HepG2 (cell line): ENCODE results near the gene OBI1. TPM values are rescaled to one million over a fixed set of nuclear protein-coding genes. Genes with fewer than 3 reads are reported as not detected.

Source experiments
- CEBPZ ChIP-seq: IDR thresholded peaks from 2 replicates; pipeline ENCODE4 v1.6.1; 2012; ENCODE audit warnings: low read length, improper control_type of control experiment
- GLMP ChIP-seq: sonication (generic); formaldehyde crosslinking; IDR thresholded peaks from 2 replicates; pipeline ENCODE4 v1.9.0; 2021; ENCODE audit warnings: missing genetic modification reagents, mild to moderate bottlenecking, borderline replicate concordance
- HOXA9 ChIP-seq: sonication (generic); formaldehyde crosslinking; IDR thresholded peaks from 2 replicates; pipeline ENCODE4 v1.8.1; 2022; ENCODE audit warnings: missing genetic modification reagents, mild to moderate bottlenecking, moderate library complexity, borderline replicate concordance
- TAF15 ChIP-seq: fragments of 200-400 bp; formaldehyde crosslinking; IDR thresholded peaks from one replicate; pipeline ENCODE4 v1.6.1; 2018; ENCODE audit warnings: mild to moderate bottlenecking, low read depth, low read length; ENCODE audit not compliant: poor library complexity, severe bottlenecking
- TEAD2 ChIP-seq: sonication (generic); formaldehyde crosslinking; IDR thresholded peaks from 2 replicates; pipeline ENCODE4 v1.9.0; 2021; ENCODE audit warnings: missing genetic modification reagents
- TIGD3 ChIP-seq: sonication (generic); formaldehyde crosslinking; IDR thresholded peaks from 2 replicates; pipeline ENCODE4 v1.5.1; 2020; ENCODE audit warnings: mild to moderate bottlenecking, missing genetic modification reagents, borderline replicate concordance
- ZBED4 ChIP-seq: sonication (generic); formaldehyde crosslinking; IDR thresholded peaks from 2 replicates; pipeline ENCODE4 v1.4.0; 2020; ENCODE audit warnings: missing genetic modification reagents, borderline replicate concordance
- ZFP36L1 ChIP-seq: sonication (generic); formaldehyde crosslinking; IDR thresholded peaks from 2 replicates; pipeline ENCODE4 v1.8.0; 2022; ENCODE audit warnings: mild to moderate bottlenecking, missing genetic modification reagents, moderate library complexity
- ZFX ChIP-seq: sonication (generic); formaldehyde crosslinking; IDR thresholded peaks from 2 replicates; pipeline ENCODE4 v1.4.0; 2020; ENCODE audit warnings: mild to moderate bottlenecking, low read depth, missing genetic modification reagents, moderate library complexity
- ZKSCAN8 ChIP-seq: IDR thresholded peaks from 2 replicates; pipeline ENCODE4 v1.6.1; 2016; ENCODE audit warnings: borderline replicate concordance, missing genetic modification reagents, missing compliant biosample characterization
- ZNF205 ChIP-seq: IDR thresholded peaks from 2 replicates; pipeline ENCODE4 v1.6.1; 2018; ENCODE audit warnings: missing biosample characterization, missing genetic modification reagents
- ZNF589 ChIP-seq: sonication (generic); formaldehyde crosslinking; conservative IDR thresholded peaks from 2 replicates; pipeline ENCODE4 v1.8.0; 2022; ENCODE audit warnings: mild to moderate bottlenecking, moderate library complexity, missing genetic modification reagents
- ZNF775 ChIP-seq: sonication (generic); formaldehyde crosslinking; IDR thresholded peaks from 2 replicates; pipeline ENCODE4 v1.4.0; 2020; ENCODE audit warnings: missing genetic modification reagents, mild to moderate bottlenecking, moderate library complexity, borderline replicate concordance
- ZNF776 ChIP-seq: sonication (generic); formaldehyde crosslinking; IDR thresholded peaks from 2 replicates; pipeline ENCODE4 v1.4.0; 2020; ENCODE audit warnings: mild to moderate bottlenecking, missing genetic modification reagents
- polyA plus RNA-seq, 8 experiments: library from polyadenylated mRNA; depleted of rRNA in 3 of 8; stranded (reverse) in 7 of 8; unstranded in 1 of 8; fragments of >200 nt; fragmentation: Illumina TruSeq in 4 of 8; extraction: Trizol in 4 of 8; gene quantifications; 2 replicates each; pipeline versions ENCODE4 v1.2.1 to v1.2.3, GENCODE V29; 2011 to 2016; ENCODE audit warnings: low read depth in 4 of 8, missing spikeins in 1 of 8, mixed read lengths in 1 of 8; ENCODE audit not compliant: insufficient read depth in 1 of 8
- total RNA-seq, 5 experiments: library from RNA; depleted of rRNA; stranded (reverse); fragments of >200 nt; fragmentation: Illumina TruSeq; extraction: Trizol; gene quantifications; 2 replicates each; pipeline ENCODE4 v1.2.3, GENCODE V29; 2016; ENCODE audit warnings: low read depth in 1 of 5
- TF ChIP-seq, protein P1 (sequence below): sonication (generic); formaldehyde crosslinking; IDR thresholded peaks from 2 replicates; pipeline ENCODE4 v1.4.0; 2020; ENCODE audit warnings: mild to moderate bottlenecking, low read depth, missing genetic modification reagents

The OBI1 gene
- total and polyA plus RNA-seq, 2 of the 13 experiments (the other 11 are each of a cell fraction or from before 2014, with no cell fraction given) = 7.8 to 23.5 TPM

- TF ChIP-seq ZNF775 (no peak), ZNF776 (CRISPR knock-in tag) (no peak; the same call in 1 of the 2 replicates), CEBPZ (no peak), TIGD3 (CRISPR knock-in tag) (peak; percentile 55; the same call in 1 of the 2 replicates), ZKSCAN8 (no peak), TAF15 (no peak), HOXA9 (0 out of 2 replicates have a peak, but pooled peaks have one; percentile 21), TEAD2 (CRISPR knock-in tag) (no peak), ZFP36L1 (CRISPR knock-in tag) (peak; percentile 71; the same call in 1 of the 2 replicates), ZNF589 (no peak), ZFX (CRISPR knock-in tag) (peak; percentile 91), GLMP (no peak), ZNF205 (0 out of 2 replicates have a peak, but pooled peaks have one; percentile 39), ZBED4 (CRISPR knock-in tag) (peak; percentile 54; the same call in 1 of the 2 replicates)
- TF ChIP-seq, protein P1, sequence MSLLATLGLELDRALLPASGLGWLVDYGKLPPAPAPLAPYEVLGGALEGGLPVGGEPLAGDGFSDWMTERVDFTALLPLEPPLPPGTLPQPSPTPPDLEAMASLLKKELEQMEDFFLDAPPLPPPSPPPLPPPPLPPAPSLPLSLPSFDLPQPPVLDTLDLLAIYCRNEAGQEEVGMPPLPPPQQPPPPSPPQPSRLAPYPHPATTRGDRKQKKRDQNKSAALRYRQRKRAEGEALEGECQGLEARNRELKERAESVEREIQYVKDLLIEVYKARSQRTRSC (CRISPR knock-in tag) = no peak
Observed at GRCh38 chr13:78658630-78659449, at the start of gene OBI1 (continued).
